Vagina (tissue), 2 donors: Measurements from ENCODE around the gene CD58.

Experiments
- CTCF ChIP-seq, 3 experiments: fragments of 450-650 bp in 2 of 3; fragments of 200-600 bp in 1 of 3; sonication (generic) in 1 of 3; IDR thresholded peaks; one replicate each; pipeline ENCODE4 v1.5.1; 2017 to 2019; ENCODE audit warnings: antibody characterized with exemption in 3 of 3, mild to moderate bottlenecking in 2 of 3, moderate library complexity in 2 of 3
- POLR2A ChIP-seq, 2 donors: fragments of 450-650 bp; IDR thresholded peaks; one replicate each; pipeline ENCODE4 v1.6.1; 2017; ENCODE audit warnings: antibody characterized with exemption in 2 of 2, mild to moderate bottlenecking in 2 of 2, moderate library complexity in 2 of 2
- POLR2AphosphoS5 ChIP-seq, 2 donors: sonication (generic); formaldehyde crosslinking; IDR thresholded peaks; one replicate each; pipeline ENCODE4 v1.9.0; 2017; ENCODE audit warnings: antibody characterized with exemption in 2 of 2, mild to moderate bottlenecking in 2 of 2, low read depth in 1 of 2; ENCODE audit not compliant: insufficient read depth in 1 of 2

- TF ChIP-seq CTCF (IDR thresholded peaks at IDR 0.05) (no peak), POLR2AphosphoS5 (IDR thresholded peaks at IDR 0.05; ENCODE audit: insufficient read depth in 1 of 2, low read depth in 1 of 2) (no peak), POLR2A (IDR thresholded peaks at IDR 0.05) (no peak)
These were observed 76.5 kb downstream of the CD58 start for GRCh38 chr1:116494353-116494692.
